H9 (cell line): ENCODE data around the gene HOXC6. TPM values are rescaled to one million over a fixed set of nuclear protein-coding genes. Genes with fewer than 3 reads are reported as not detected.

Experiments
- DNase-seq: peaks from one replicate; pipeline ENCODE4 v3.0.0-alpha.2; 2017
- H2AFZ ChIP-seq: one replicate; pipeline ENCODE4 v1.6.1; 2013; ENCODE audit warnings: mild to moderate bottlenecking, low read length, control low read depth, moderate library complexity
- H2AK5ac ChIP-seq: 2 replicates; pipeline ENCODE4 v1.6.1; 2013; ENCODE audit warnings: low read length, control low read depth, mixed read lengths; ENCODE audit not compliant: insufficient read length
- H2BK120ac ChIP-seq: one replicate; pipeline ENCODE4 v1.6.1; 2013; ENCODE audit warnings: low read depth, mild to moderate bottlenecking, low read length, control low read depth, inconsistent platforms; ENCODE audit not compliant: poor library complexity, severe bottlenecking
- H2BK12ac ChIP-seq: 2 replicates; pipeline ENCODE4 v1.6.1; 2013; ENCODE audit warnings: low read length, control low read depth, mixed read lengths, low read depth; ENCODE audit not compliant: insufficient read length
- H2BK15ac ChIP-seq: 2 replicates; pipeline ENCODE4 v1.6.1; 2013; ENCODE audit warnings: low read depth, low read length, control low read depth
- H2BK20ac ChIP-seq: one replicate; pipeline ENCODE4 v1.6.1; 2013; ENCODE audit warnings: low read depth, mild to moderate bottlenecking, low read length, control low read depth, inconsistent platforms; ENCODE audit not compliant: poor library complexity, severe bottlenecking
- H2BK5ac ChIP-seq: 2 replicates; pipeline ENCODE4 v1.6.1; 2013; ENCODE audit warnings: low read length, control low read depth, mixed read lengths; ENCODE audit not compliant: insufficient read length
- H3K14ac ChIP-seq: 2 replicates; pipeline ENCODE4 v1.6.1; 2013; ENCODE audit warnings: low read length, control low read depth; ENCODE audit not compliant: insufficient read depth
- H3K18ac ChIP-seq: 2 replicates; pipeline ENCODE4 v1.6.1; 2013; ENCODE audit warnings: low read depth, mild to moderate bottlenecking, mixed read lengths, low read length, control low read depth; ENCODE audit not compliant: insufficient read length
- H3K23ac ChIP-seq: 2 replicates; pipeline ENCODE4 v1.6.1; 2013; ENCODE audit warnings: low read length, control low read depth, mixed read lengths, low read depth; ENCODE audit not compliant: insufficient read length
- H3K23me2 ChIP-seq: 2 replicates; pipeline ENCODE4 v1.6.1; 2013; ENCODE audit warnings: low read depth, mild to moderate bottlenecking, mixed read lengths, low read length, control low read depth; ENCODE audit not compliant: insufficient read length, poor library complexity, severe bottlenecking
- H3K27ac ChIP-seq: 2 replicates; pipeline ENCODE4 v1.5.1; 2013; ENCODE audit warnings: low read length, control low read depth, mixed read lengths, low read depth; ENCODE audit not compliant: insufficient read length
- H3K27me3 ChIP-seq: 2 replicates; pipeline ENCODE4 v1.6.1; 2013; ENCODE audit warnings: low read length, control low read depth, inconsistent platforms; ENCODE audit not compliant: insufficient read depth
- H3K4ac ChIP-seq: 2 replicates; pipeline ENCODE4 v1.6.1; 2013; ENCODE audit warnings: low read depth, mild to moderate bottlenecking, control low read depth, inconsistent platforms, low read length, moderate library complexity
- H3K4me1 ChIP-seq: 2 replicates; pipeline ENCODE4 v1.6.1; 2013; ENCODE audit warnings: low read length, control low read depth, inconsistent platforms; ENCODE audit not compliant: insufficient read depth
- H3K4me2 ChIP-seq: 2 replicates; pipeline ENCODE4 v1.6.1; 2013; ENCODE audit warnings: low read length, control low read depth, mixed read lengths; ENCODE audit not compliant: insufficient read length, insufficient read depth
- H3K56ac ChIP-seq: 2 replicates; pipeline ENCODE4 v1.6.1; 2013; ENCODE audit warnings: low read depth, mild to moderate bottlenecking, mixed read lengths, low read length, control low read depth; ENCODE audit not compliant: insufficient read length
- H3K79me1 ChIP-seq: 2 replicates; pipeline ENCODE4 v1.6.1; 2013; ENCODE audit warnings: low read depth, mild to moderate bottlenecking, moderate library complexity, low read length, control low read depth, inconsistent platforms; ENCODE audit not compliant: insufficient read depth, poor library complexity, severe bottlenecking
- H3K79me2 ChIP-seq: 2 replicates; pipeline ENCODE4 v1.6.1; 2013; ENCODE audit warnings: low read length, control low read depth, inconsistent platforms; ENCODE audit not compliant: insufficient read depth
- H3K9ac ChIP-seq: 2 replicates; pipeline ENCODE4 v1.6.1; 2013; ENCODE audit warnings: low read length, control low read depth, mixed read lengths; ENCODE audit not compliant: insufficient read length; ENCODE audit errors: extremely low read depth
- H3K9me3 ChIP-seq: one replicate; pipeline ENCODE4 v1.6.1; 2013; ENCODE audit warnings: low read depth, low read length, inconsistent platforms; ENCODE audit not compliant: control insufficient read depth
- H3T11ph ChIP-seq: one replicate; pipeline ENCODE4 v1.6.1; 2013; ENCODE audit warnings: mild to moderate bottlenecking, low read length, control low read depth, inconsistent platforms
- H4K20me1 ChIP-seq: one replicate; pipeline ENCODE4 v1.6.1; 2013; ENCODE audit not compliant: control insufficient read depth, insufficient read length, insufficient read depth
- H4K5ac ChIP-seq: 2 replicates; pipeline ENCODE4 v1.6.1; 2013; ENCODE audit warnings: low read depth, mild to moderate bottlenecking, mixed read lengths, low read length, control low read depth; ENCODE audit not compliant: insufficient read length
- H4K8ac ChIP-seq: replicated peaks from 2 replicates; pipeline ENCODE4 v1.6.1; 2013; ENCODE audit warnings: low read length, control low read depth, mixed read lengths, low read depth; ENCODE audit not compliant: insufficient read length
- H4K91ac ChIP-seq: 2 replicates; pipeline ENCODE4 v1.6.1; 2013; ENCODE audit warnings: low read depth, mild to moderate bottlenecking, moderate library complexity, mixed read lengths, low read length, control low read depth; ENCODE audit not compliant: insufficient read length
- H3K27ac Mint-ChIP-seq, 3 experiments: 2 replicates in 2 of 3; 3 replicates in 1 of 3; pipeline ENCODE4 v1.8.0; 2020 to 2021; ENCODE audit warnings: mixed read lengths in 3 of 3, mild to moderate bottlenecking in 1 of 3, moderate library complexity in 1 of 3
- H3K27me3 Mint-ChIP-seq: 2 replicates; pipeline ENCODE4 v1.8.0; 2021; ENCODE audit warnings: low read depth, mild to moderate bottlenecking, moderate library complexity, mixed read lengths
- H3K36me3 Mint-ChIP-seq, 3 experiments: 2 replicates in 2 of 3; 3 replicates in 1 of 3; pipeline ENCODE4 v1.8.0; 2020 to 2021; ENCODE audit warnings: low read depth in 3 of 3, mixed read lengths in 3 of 3; ENCODE audit not compliant: insufficient read depth in 1 of 3
- H3K4me1 Mint-ChIP-seq, 2 experiments: 2 replicates each; pipeline ENCODE4 v1.8.0; 2020; ENCODE audit warnings: mixed read lengths in 2 of 2
- H3K4me3 Mint-ChIP-seq, 2 experiments: 2 replicates in 1 of 2; 3 replicates in 1 of 2; pipeline ENCODE4 v1.8.0; 2020 to 2021; ENCODE audit warnings: mild to moderate bottlenecking in 2 of 2, mixed read lengths in 2 of 2, moderate library complexity in 1 of 2
- H3K9me3 Mint-ChIP-seq, 2 experiments: 2 replicates in 1 of 2; 3 replicates in 1 of 2; pipeline ENCODE4 v1.8.0; 2020; ENCODE audit warnings: mild to moderate bottlenecking in 2 of 2, mixed read lengths in 2 of 2, moderate library complexity in 1 of 2
- WGBS: extraction: QIAGEN DNeasy Blood & Tissue Kit; methylation state at CpG from one replicate; pipeline ENCODE4 v1.1.7; 2013; ENCODE audit warnings: missing lambda C conversion rate, low lambda C conversion rate, mixed read lengths; ENCODE audit not compliant: insufficient read length; ENCODE audit errors: extremely low coverage; 5-methylcytosine and 5-hydroxymethylcytosine counted together
- total RNA-seq: library from RNA; stranded (reverse); gene quantifications from 2 replicates; pipeline ENCODE4 v1.2.1, GENCODE V29; 2021
- TF ChIP-seq, protein P1 (sequence below): fragments of 200-600 bp; sonication (generic); conservative IDR thresholded peaks from 3 replicates; pipeline ENCODE4 v1.8.0; 2021; ENCODE audit warnings: antibody characterized with exemption, mild to moderate bottlenecking

The HOXC6 gene
- total RNA-seq, 1 experiment from 2014 or later = not detected

DNA sequence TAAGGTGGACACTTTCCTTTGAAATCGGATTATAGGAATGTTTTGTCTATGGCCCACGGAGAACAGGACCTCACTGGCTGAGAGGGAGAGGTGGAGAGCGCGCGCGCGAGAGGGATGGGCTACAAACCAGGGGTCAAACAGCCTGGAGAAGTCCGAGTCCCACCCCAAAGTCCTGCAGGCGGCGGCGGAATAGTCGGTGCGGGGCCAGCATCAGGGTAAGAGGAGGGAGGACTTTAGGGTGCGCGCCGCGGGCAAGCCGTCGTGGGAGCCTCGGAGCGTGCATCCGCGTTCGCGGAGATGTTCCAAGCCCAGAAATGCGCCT is 22.7 kb upstream of the HOXC6 start:
- Histone ChIP-seq H3K18ac (no peak overlapping the region), H3K14ac (no peak overlapping the region), H3K79me2 (no peaks in the 10 kb centered on the region), H2BK12ac (no peak overlapping the region), H2BK5ac (no peak overlapping the region), H2BK20ac (no peak overlapping the region), H2AK5ac (no peak overlapping the region), H3K79me1 (no peaks in the 10 kb centered on the region), H3K9ac (no peak overlapping the region), H2AFZ (no peak overlapping the region), H3K23ac (no peak overlapping the region), H3K56ac (no peak overlapping the region), H3T11ph (no peak overlapping the region), H3K9me3 (no peaks in the 10 kb centered on the region), H4K8ac (no peak overlapping the region), H3K4me2 (no peak overlapping the region), H3K4me1 (no peaks in the 10 kb centered on the region), H3K27me3 (peaks cover 96% of the 10 kb centered on the region), H3K27ac (no peak overlapping the region), H4K91ac (no peak overlapping the region), H2BK120ac (no peak overlapping the region), H3K23me2 (no peaks in the 10 kb centered on the region), H2BK15ac (no peak overlapping the region), H4K5ac (no peak overlapping the region), H4K20me1 (no peaks in the 10 kb centered on the region), H3K4ac (no peak overlapping the region)
- H3K4me3 Mint-ChIP-seq = no peak overlapping the region; a peak in 1 of 5 replicates
- H3K9me3 Mint-ChIP-seq = peaks cover 4 to 6% of the 10 kb centered on the region in 2 experiments; a peak in 3 of 5 replicates
- no CpG with 5 or more reads among the region's 26 CpGs for WGBS
- H3K36me3 Mint-ChIP-seq = no peaks in the 10 kb centered on the region
- H3K27me3 Mint-ChIP-seq = peaks cover 100% of the 10 kb centered on the region
- no peak for DNase-seq
- no peak overlapping the region for H3K27ac Mint-ChIP-seq
- TF ChIP-seq, protein P1, sequence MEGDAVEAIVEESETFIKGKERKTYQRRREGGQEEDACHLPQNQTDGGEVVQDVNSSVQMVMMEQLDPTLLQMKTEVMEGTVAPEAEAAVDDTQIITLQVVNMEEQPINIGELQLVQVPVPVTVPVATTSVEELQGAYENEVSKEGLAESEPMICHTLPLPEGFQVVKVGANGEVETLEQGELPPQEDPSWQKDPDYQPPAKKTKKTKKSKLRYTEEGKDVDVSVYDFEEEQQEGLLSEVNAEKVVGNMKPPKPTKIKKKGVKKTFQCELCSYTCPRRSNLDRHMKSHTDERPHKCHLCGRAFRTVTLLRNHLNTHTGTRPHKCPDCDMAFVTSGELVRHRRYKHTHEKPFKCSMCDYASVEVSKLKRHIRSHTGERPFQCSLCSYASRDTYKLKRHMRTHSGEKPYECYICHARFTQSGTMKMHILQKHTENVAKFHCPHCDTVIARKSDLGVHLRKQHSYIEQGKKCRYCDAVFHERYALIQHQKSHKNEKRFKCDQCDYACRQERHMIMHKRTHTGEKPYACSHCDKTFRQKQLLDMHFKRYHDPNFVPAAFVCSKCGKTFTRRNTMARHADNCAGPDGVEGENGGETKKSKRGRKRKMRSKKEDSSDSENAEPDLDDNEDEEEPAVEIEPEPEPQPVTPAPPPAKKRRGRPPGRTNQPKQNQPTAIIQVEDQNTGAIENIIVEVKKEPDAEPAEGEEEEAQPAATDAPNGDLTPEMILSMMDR = no peak
- H3K4me1 Mint-ChIP-seq = peaks cover 7 to 22% of the 10 kb centered on the region in 2 experiments
